Large intestine (tissue), 12 donors: ENCODE data around the gene BFAR. TPM values are rescaled to one million over a fixed set of nuclear protein-coding genes. Genes with fewer than 3 reads are reported as not detected.

Experiments used
- DNase-seq, 2 donors: peaks; one replicate each; pipeline versions ENCODE4 v3.0.0 to v3.0.0-alpha.2; 2013
- H3K27ac ChIP-seq: one replicate; pipeline ENCODE4 v1.5.1; 2013; ENCODE audit warnings: low read length
- H3K27me3 ChIP-seq: 2 replicates; pipeline ENCODE4 v1.6.1; 2013; ENCODE audit warnings: low read length; ENCODE audit not compliant: control insufficient read depth, insufficient read depth
- H3K36me3 ChIP-seq: 2 replicates; pipeline ENCODE4 v1.6.1; 2013; ENCODE audit warnings: low read length; ENCODE audit not compliant: control insufficient read depth, insufficient read depth
- H3K4me1 ChIP-seq: one replicate; pipeline ENCODE4 v1.6.1; 2013; ENCODE audit warnings: low read length; ENCODE audit not compliant: control insufficient read depth, insufficient read depth
- H3K4me3 ChIP-seq: one replicate; pipeline ENCODE4 v1.5.1; 2013; ENCODE audit warnings: low read length
- H3K9me3 ChIP-seq: one replicate; pipeline ENCODE4 v1.6.1; 2013; ENCODE audit warnings: mild to moderate bottlenecking, low read depth, low read length, moderate library complexity; ENCODE audit not compliant: control insufficient read depth
- WGBS: methylation state at CpG from one replicate; pipeline ENCODE4 v1.1.5; 2013; ENCODE audit warnings: low lambda C conversion rate; ENCODE audit not compliant: insufficient coverage; 5-methylcytosine and 5-hydroxymethylcytosine counted together
- long read RNA-seq, 11 donors: transcript quantifications; one replicate each; lab custom pipeline, GENCODE V29; 2026
- polyA plus RNA-seq: library from polyadenylated mRNA; unstranded; fragments of 120-200 nt; gene quantifications from one replicate; pipeline ENCODE4 v1.2.1, GENCODE V29; 2013

Gene BFAR
- polyA plus RNA-seq, result 59.4 TPM
- long read RNA-seq, donor 1, transcript BFAR-203 (4 exons, 1,414 nt), result major isoform, 5 of 15 reads
- long read RNA-seq, donor 1, partial matches to known transcripts, result 6 of 15 reads
- long read RNA-seq, donor 1, other reads (novel, unspliced or antisense), result 0 of 15 reads
- long read RNA-seq, donor 2, transcript BFAR-201 (8 exons, 3,039 nt), result major isoform, 10 of 36 reads
- long read RNA-seq, donor 2, transcript BFAR-203 (4 exons, 1,414 nt), result minor isoform, 9 of 36 reads
- long read RNA-seq, donor 2, partial matches to known transcripts, result 16 of 36 reads
- long read RNA-seq, donor 2, other reads (novel, unspliced or antisense), result 0 of 36 reads
- long read RNA-seq, donor 3, result 0 reads
- long read RNA-seq, donor 4, partial matches to known transcripts, result 0 of 2 reads
- long read RNA-seq, donor 4, other reads (novel, unspliced or antisense), result 0 of 2 reads
- long read RNA-seq, donor 5, transcript BFAR-201 (8 exons, 3,039 nt), result major isoform, 8 of 19 reads
- long read RNA-seq, donor 5, partial matches to known transcripts, result 5 of 19 reads
- long read RNA-seq, donor 5, other reads (novel, unspliced or antisense), result 0 of 19 reads
- long read RNA-seq, donor 6, transcript BFAR-201 (8 exons, 3,039 nt), result major isoform, 9 of 19 reads
- long read RNA-seq, donor 6, partial matches to known transcripts, result 5 of 19 reads
- long read RNA-seq, donor 6, other reads (novel, unspliced or antisense), result 0 of 19 reads
- long read RNA-seq, donor 7, partial matches to known transcripts, result 0 of 6 reads
- long read RNA-seq, donor 7, other reads (novel, unspliced or antisense), result 0 of 6 reads
- long read RNA-seq, donor 8, transcript BFAR-203 (4 exons, 1,414 nt), result minor isoform, 8 of 55 reads
- long read RNA-seq, donor 8, transcript BFAR-201 (8 exons, 3,039 nt), result major isoform, 12 of 55 reads
- long read RNA-seq, donor 8, partial matches to known transcripts, result 33 of 55 reads
- long read RNA-seq, donor 8, other reads (novel, unspliced or antisense), result 0 of 55 reads
- long read RNA-seq, donor 9, transcript BFAR-203 (4 exons, 1,414 nt), result major isoform, 11 of 36 reads
- long read RNA-seq, donor 9, transcript BFAR-201 (8 exons, 3,039 nt), result minor isoform, 9 of 36 reads
- long read RNA-seq, donor 9, partial matches to known transcripts, result 16 of 36 reads
- long read RNA-seq, donor 9, other reads (novel, unspliced or antisense), result 0 of 36 reads
- long read RNA-seq, donor 10, transcript BFAR-203 (4 exons, 1,414 nt), result major isoform, 9 of 15 reads
- long read RNA-seq, donor 10, partial matches to known transcripts, result 0 of 15 reads
- long read RNA-seq, donor 10, other reads (novel, unspliced or antisense), result 0 of 15 reads
- long read RNA-seq, donor 11, transcript BFAR-203 (4 exons, 1,414 nt), result major isoform, 5 of 10 reads
- long read RNA-seq, donor 11, partial matches to known transcripts, result 0 of 10 reads
- long read RNA-seq, donor 11, other reads (novel, unspliced or antisense), result 0 of 10 reads

GRCh38 chr16:14632693-14633569 is at the start of gene BFAR:
TSS of gene BFAR (plus strand) at chr16:14632951. CDS start at chr16:14644347, 11,396 bp downstream.
- H3K4me1 ChIP-seq, result peaks cover 34% of the 10 kb centered on the region
- peak; percentile 98 to 99 for DNase-seq
- H3K4me3 ChIP-seq, result peak within 1 kb of the TSS; percentile 93
- no peaks in the 10 kb centered on the region for H3K27me3 ChIP-seq
- no peaks in the 10 kb centered on the region for H3K9me3 ChIP-seq
- peaks cover 1% of the 10 kb centered on the region for H3K36me3 ChIP-seq
- peak within 1 kb of the TSS; percentile 96 for H3K27ac ChIP-seq
- no CpG with 5 or more reads among the region's 69 CpGs for WGBS

- Histone ChIP-seq H3K4me1 (no peaks in the 10 kb centered on the region), H3K9me3 (no peaks in the 10 kb centered on the region), H3K36me3 (peaks cover 62% of the 10 kb centered on the region), H3K4me3 (no peak overlapping the region), H3K27me3 (no peaks in the 10 kb centered on the region), H3K27ac (no peak overlapping the region)
- DNase-seq, result no peak
- WGBS, result no CpG with 5 or more reads among the region's 3 CpGs
These were observed 47.5 kb upstream of the BFAR start for GRCh38 chr16:14585287-14585686.

DNA sequence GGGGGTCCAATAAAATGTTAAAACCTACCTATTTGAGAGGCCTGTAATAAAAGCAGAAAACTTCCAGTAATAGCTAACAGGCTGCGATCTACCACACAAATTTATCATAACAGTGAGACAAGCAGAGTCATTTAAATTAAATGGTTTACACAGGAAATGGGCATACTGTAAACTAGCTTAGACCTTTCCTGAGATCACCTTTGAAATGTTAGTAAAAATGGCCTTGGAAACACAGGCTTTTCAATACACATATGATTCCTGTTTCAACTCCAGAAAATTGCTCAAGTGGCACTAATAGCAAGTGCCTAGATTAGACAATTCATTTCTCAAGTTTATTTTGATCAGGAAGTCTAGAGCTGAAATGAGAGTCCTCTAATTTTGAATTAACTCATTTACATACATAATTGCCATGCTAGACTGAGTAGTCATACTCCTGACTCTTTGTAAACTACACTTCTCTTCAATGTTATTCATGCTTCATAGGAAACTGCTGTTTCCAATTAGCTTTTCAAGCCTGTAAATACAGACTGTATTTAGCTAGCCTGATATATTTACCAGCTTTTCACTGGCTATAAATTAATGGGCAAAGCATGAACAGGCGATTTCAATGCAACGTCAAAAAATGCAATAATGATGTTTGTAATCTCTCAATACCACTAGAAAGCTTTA is 46.0 kb upstream of the BFAR start:
- Histone ChIP-seq H3K9me3 (no peaks in the 10 kb centered on the region), H3K4me3 (no peak overlapping the region), H3K4me1 (no peaks in the 10 kb centered on the region), H3K27ac (no peak overlapping the region), H3K36me3 (peaks cover 57% of the 10 kb centered on the region), H3K27me3 (no peaks in the 10 kb centered on the region)
- WGBS, result 80% methylated on average over 1 of the region's 3 CpGs
- no peak for DNase-seq

DNA sequence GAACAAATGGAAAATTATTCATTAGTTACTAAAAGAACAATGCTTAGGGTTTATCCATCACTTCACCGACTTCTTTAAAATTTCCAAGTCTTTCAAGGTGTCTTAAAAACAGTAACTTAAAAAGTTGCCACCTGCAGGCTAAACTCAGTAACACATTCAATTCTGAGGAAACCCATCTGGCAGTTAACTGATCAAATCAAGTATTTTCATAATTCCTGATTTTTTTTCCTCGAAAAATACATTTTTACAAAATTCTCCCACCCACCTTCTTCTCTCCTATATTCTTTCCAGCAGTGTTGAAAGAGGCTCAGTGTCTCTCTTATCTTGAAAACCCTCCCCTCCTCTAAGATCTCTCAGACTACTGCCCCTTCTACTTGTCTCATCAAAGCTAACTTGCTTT is 32.6 kb upstream of the BFAR start:
- H3K27me3 ChIP-seq, result no peaks in the 10 kb centered on the region
- 67% methylated on average over 1 of the region's 2 CpGs for WGBS
- H3K27ac ChIP-seq, result no peak overlapping the region
- no peaks in the 10 kb centered on the region for H3K9me3 ChIP-seq
- H3K36me3 ChIP-seq, result peaks cover 51% of the 10 kb centered on the region
- no peak for DNase-seq
- no peaks in the 10 kb centered on the region for H3K4me1 ChIP-seq
- H3K4me3 ChIP-seq, result no peak overlapping the region

- Histone ChIP-seq H3K27ac (no peak overlapping the region), H3K27me3 (no peaks in the 10 kb centered on the region), H3K4me3 (no peak overlapping the region), H3K4me1 (no peaks in the 10 kb centered on the region), H3K36me3 (peaks cover 58% of the 10 kb centered on the region), H3K9me3 (no peaks in the 10 kb centered on the region)
- no CpG with 5 or more reads among the region's 6 CpGs for WGBS
- no peak for DNase-seq
These were observed 30.2 kb upstream of the BFAR start for GRCh38 chr16:14602443-14602963.

GRCh38 chr16:14606102-14606501 is 26.6 kb upstream of the BFAR start:
- Histone ChIP-seq H3K36me3 (peaks cover 63% of the 10 kb centered on the region), H3K4me3 (no peak overlapping the region), H3K27ac (no peak overlapping the region), H3K9me3 (no peaks in the 10 kb centered on the region), H3K27me3 (no peaks in the 10 kb centered on the region), H3K4me1 (no peaks in the 10 kb centered on the region)
- no peak for DNase-seq
- no CpG with 5 or more reads among the region's 6 CpGs for WGBS

DNA sequence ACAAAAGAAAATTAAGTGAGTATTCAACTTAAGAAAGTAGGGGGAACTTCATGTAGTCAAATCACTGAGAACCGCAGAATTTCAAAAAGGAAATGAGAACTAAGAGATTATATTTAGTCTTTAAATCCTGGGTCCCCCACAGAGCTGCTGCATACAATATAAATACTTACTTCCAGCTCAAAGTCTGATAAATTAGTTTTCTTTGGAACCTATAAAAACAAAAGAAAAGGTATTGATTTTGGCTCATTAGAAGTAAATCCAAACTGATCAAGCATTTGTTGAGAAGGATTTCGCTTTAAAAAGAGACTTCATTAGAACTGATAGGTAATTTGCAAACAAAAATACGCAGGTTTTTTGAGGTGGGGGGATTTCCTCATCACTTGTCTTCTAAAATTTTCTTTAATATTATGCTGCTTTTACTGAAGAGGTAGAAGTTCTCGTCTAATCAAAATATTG is 24.6 kb upstream of the BFAR start:
- Histone ChIP-seq H3K36me3 (peaks cover 57% of the 10 kb centered on the region), H3K27ac (no peak overlapping the region), H3K4me3 (no peak overlapping the region), H3K27me3 (no peaks in the 10 kb centered on the region), H3K9me3 (no peaks in the 10 kb centered on the region), H3K4me1 (no peaks in the 10 kb centered on the region)
- DNase-seq, result no peak
- WGBS, result 100% methylated on average over 1 of the region's 4 CpGs

- Histone ChIP-seq H3K4me3 (no peak overlapping the region), H3K27me3 (no peaks in the 10 kb centered on the region), H3K9me3 (no peaks in the 10 kb centered on the region), H3K36me3 (peaks cover 55% of the 10 kb centered on the region), H3K27ac (no peak overlapping the region), H3K4me1 (no peaks in the 10 kb centered on the region)
- DNase-seq, result no peak
- WGBS, result 92% methylated on average over 2 of the region's 6 CpGs
These were observed 24.1 kb upstream of the BFAR start for GRCh38 chr16:14608604-14609003.

GRCh38 chr16:14609716-14610115 is 23.0 kb upstream of the BFAR start:
- DNase-seq, result no peak
- no peak overlapping the region for H3K4me3 ChIP-seq
- no peaks in the 10 kb centered on the region for H3K9me3 ChIP-seq
- no peaks in the 10 kb centered on the region for H3K4me1 ChIP-seq
- no peak overlapping the region for H3K27ac ChIP-seq
- no peaks in the 10 kb centered on the region for H3K27me3 ChIP-seq
- 85% methylated on average over 2 of the region's 6 CpGs for WGBS
- H3K36me3 ChIP-seq, result peaks cover 59% of the 10 kb centered on the region
